Activated CD4-positive, alpha-beta T cell treated with anti-CD3 and anti-CD28 coated beads, Interleukin-2, amount 10 ng/mL, durations not matched to agents 24 days and 14 days (primary cell): ENCODE data around the gene BOD1. TPM values are rescaled to one million over a fixed set of nuclear protein-coding genes. Genes with fewer than 3 reads are reported as not detected.

Experiments
- DNase-seq: peaks from one replicate; pipeline ENCODE4 v3.0.0; 2022
- H3K27ac Mint-ChIP-seq: one replicate; pipeline ENCODE4 v1.8.0; 2022; ENCODE audit warnings: mild to moderate bottlenecking, mixed read lengths
- H3K27me3 Mint-ChIP-seq: one replicate; pipeline ENCODE4 v1.8.0; 2022; ENCODE audit warnings: mixed read lengths
- H3K36me3 Mint-ChIP-seq: one replicate; pipeline ENCODE4 v1.8.0; 2022; ENCODE audit warnings: low read depth, mild to moderate bottlenecking, mixed read lengths
- H3K4me1 Mint-ChIP-seq: one replicate; pipeline ENCODE4 v1.8.0; 2021; ENCODE audit warnings: mixed read lengths
- H3K4me3 Mint-ChIP-seq: one replicate; pipeline ENCODE4 v1.8.0; 2022; ENCODE audit warnings: mild to moderate bottlenecking, moderate library complexity, mixed read lengths
- H3K9me3 Mint-ChIP-seq: one replicate; pipeline ENCODE4 v1.8.0; 2021; ENCODE audit warnings: mixed read lengths
- intact Hi-C: fragments of 100-400 bp; cut with micrococcal nuclease; formaldehyde crosslinking; loops from one replicate; pipeline ENCODE4 v1.15.1; 2023
- total RNA-seq: library from RNA; stranded (reverse); gene quantifications from 2 replicates; pipeline ENCODE4 v1.2.3, GENCODE V29; 2022

Gene BOD1
- total RNA-seq = 31.2 and 32.6 TPM in 2 replicates

DNA sequence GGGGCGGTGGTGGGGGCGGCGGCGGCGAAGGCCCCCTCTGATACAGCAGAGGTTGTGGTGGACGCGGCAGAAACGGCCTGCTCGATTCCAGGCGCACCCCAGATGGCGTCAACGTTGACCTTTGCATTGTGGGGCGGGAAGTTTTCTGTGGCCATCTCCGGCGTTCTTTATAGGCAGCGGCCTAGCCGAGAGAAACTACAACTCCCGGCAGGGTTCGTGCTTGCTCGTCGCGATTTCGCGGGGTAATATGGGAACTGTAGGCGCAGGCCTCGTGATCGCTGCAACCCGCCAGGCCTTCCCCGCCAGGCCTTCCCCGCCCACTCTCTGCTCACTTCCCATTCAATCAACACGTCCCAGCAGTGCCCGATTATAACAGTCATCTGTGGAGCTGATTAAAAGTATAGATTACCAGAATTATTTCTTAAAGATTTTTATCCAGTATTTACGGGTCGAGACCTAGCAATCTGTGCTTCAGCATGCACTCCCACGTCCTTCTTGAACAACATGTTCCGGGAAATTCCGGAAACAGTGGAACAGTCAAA lies at the start of gene BOD1:
Gene BOD1, minus strand, starts transcription at position 74 of the 542 bp plus-strand sequence. CDS start 214 bp downstream, outside the sequence.
- H3K4me1 Mint-ChIP-seq = peaks cover 32% of the 10 kb centered on the region
- H3K27ac Mint-ChIP-seq = peak within 1 kb of the TSS; percentile 95
- peak within 1 kb of the TSS; percentile 95 for H3K4me3 Mint-ChIP-seq
- intact Hi-C loops = loop anchor here (1.0 to 10.0 kb wide), 5 partner anchors 272 to 842 kb away; partner anchors contain the start of genes CPEB4, DUSP1, RPL26L1 and STC2
- DNase-seq = peak; percentile 98
- H3K9me3 Mint-ChIP-seq = no peaks in the 10 kb centered on the region
- H3K36me3 Mint-ChIP-seq = peaks cover 18% of the 10 kb centered on the region
- no peaks in the 10 kb centered on the region for H3K27me3 Mint-ChIP-seq

DNA sequence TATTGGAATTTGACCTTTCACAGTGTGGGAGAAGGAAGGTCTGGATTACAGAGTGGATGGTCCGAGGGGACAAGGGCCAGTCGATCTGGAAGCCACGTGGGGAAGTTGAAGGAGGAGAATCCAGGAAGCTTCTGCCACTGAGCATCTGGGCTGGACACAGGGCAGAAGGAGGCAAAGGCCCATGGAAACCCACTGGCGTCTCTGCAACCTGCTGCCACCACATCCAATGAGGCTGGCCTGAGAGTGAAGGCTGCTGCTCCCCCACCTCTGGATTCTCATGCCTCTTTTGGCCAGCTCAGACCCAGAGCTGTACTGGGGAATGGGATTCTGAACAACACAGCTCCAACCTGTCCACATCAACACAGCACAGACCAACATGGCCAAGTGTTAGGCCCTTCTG lies 48.9 kb upstream of the BOD1 start:
- Mint-ChIP-seq H3K9me3 (no peaks in the 10 kb centered on the region), H3K36me3 (no peaks in the 10 kb centered on the region), H3K4me3 (no peak overlapping the region), H3K27me3 (no peaks in the 10 kb centered on the region), H3K4me1 (no peaks in the 10 kb centered on the region), H3K27ac (no peak overlapping the region)
- intact Hi-C loops = no loop called here
- no peak for DNase-seq

DNA sequence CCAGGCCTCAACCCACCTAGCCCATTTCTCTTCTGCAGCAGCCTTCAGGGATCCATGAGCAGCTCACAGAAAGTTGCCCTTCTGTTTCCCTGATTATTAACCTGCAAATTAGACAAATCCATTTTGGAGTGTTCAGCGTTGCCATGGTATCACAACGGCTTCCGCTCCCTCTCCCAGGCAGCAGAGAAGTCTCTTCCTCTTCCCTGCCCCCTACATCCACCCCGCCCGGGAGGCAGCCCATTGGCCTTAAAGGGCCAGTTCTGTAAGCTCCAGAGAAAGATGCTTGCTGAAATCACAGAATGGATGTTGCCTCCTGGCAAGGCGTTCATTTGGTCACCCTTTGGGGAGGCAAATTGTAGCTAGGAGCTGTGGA lies 47.7 kb upstream of the BOD1 start:
- no peak for DNase-seq
- Mint-ChIP-seq H3K9me3 (no peaks in the 10 kb centered on the region), H3K27ac (no peak overlapping the region), H3K36me3 (no peaks in the 10 kb centered on the region), H3K27me3 (no peaks in the 10 kb centered on the region), H3K4me1 (no peaks in the 10 kb centered on the region), H3K4me3 (no peak overlapping the region)
- intact Hi-C loops = no loop called here

DNA sequence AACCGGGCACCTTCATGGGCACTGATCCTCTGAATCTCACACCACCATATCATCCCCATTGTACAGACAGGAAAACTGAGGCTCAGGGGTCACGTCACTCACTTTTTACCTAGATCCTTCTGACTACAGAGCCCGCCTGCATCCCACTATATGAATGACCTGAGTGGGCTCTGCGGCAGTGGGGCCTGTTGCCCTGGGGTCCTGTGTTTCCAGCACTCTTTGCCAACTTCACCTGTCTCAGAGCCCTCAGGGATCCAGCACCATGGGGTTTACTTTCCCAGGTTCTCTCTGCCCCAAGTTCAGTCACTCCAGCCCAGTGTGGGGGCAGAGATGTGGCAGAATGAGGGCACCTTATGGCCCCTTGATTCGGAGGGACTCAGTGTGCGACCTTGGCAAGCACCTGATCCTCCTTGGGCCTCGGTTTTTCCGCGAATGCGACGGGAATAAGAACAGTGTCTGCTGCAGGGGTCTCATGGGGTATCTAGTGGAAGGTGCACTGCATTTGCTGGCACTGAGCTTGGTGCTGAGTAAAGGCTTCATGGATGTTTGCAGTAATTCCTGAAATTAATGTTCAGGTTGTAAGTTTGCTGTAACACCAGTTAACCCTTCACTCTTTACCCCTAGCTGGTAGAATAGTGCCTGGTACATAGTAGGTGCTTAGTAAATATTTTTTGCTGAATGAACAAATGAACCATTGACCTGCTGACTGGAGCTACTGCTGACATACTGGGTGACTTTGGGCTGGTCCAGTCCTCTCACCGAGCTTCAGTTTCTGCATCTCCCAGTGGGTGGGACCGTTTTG lies 47.1 kb upstream of the BOD1 start:
- no peaks in the 10 kb centered on the region for H3K9me3 Mint-ChIP-seq
- no peaks in the 10 kb centered on the region for H3K36me3 Mint-ChIP-seq
- H3K4me1 Mint-ChIP-seq = no peaks in the 10 kb centered on the region
- H3K4me3 Mint-ChIP-seq = no peak overlapping the region
- no peak overlapping the region for H3K27ac Mint-ChIP-seq
- no peak for DNase-seq
- no peaks in the 10 kb centered on the region for H3K27me3 Mint-ChIP-seq
- intact Hi-C loops = no loop called here

DNA sequence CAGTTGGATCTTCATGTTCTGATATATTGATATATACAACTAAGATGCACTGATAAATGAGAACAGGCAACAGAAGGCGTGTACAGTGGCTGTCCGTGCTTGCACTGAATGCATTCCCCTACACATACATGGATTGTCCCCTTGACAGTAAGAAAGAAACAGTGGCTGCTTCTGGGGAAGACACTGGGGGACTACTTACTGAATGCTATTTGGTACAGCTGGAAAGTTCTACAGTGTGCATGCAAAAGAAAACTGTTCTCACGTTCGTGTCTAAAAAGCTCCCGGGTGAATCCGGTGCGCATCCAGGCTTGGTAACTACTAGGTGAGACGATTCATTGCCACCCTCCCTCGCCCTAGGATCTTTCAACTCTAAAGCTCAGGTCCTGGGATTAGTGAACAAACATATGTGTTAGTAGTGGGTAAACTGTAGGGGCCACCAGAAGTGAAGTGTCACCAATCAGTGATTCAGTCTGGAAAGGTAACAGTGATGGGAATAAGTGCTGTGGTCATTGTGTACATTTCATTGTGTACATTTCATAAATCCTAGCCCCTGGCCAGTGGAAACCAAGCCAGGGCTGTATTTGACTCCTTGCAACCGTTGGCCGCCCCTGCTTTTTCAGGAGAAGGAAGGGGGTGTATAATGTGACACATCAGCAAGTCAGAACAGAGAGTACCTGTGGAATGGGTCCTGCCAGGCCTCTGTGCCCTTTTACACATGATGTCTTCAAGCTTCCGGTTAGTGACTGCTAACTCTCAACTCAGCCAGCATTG lies 46.3 kb upstream of the BOD1 start:
- Mint-ChIP-seq H3K36me3 (no peaks in the 10 kb centered on the region), H3K4me3 (no peak overlapping the region), H3K4me1 (no peaks in the 10 kb centered on the region), H3K27me3 (no peaks in the 10 kb centered on the region), H3K9me3 (no peaks in the 10 kb centered on the region), H3K27ac (no peak overlapping the region)
- intact Hi-C loops = no loop called here
- DNase-seq = no peak

DNA sequence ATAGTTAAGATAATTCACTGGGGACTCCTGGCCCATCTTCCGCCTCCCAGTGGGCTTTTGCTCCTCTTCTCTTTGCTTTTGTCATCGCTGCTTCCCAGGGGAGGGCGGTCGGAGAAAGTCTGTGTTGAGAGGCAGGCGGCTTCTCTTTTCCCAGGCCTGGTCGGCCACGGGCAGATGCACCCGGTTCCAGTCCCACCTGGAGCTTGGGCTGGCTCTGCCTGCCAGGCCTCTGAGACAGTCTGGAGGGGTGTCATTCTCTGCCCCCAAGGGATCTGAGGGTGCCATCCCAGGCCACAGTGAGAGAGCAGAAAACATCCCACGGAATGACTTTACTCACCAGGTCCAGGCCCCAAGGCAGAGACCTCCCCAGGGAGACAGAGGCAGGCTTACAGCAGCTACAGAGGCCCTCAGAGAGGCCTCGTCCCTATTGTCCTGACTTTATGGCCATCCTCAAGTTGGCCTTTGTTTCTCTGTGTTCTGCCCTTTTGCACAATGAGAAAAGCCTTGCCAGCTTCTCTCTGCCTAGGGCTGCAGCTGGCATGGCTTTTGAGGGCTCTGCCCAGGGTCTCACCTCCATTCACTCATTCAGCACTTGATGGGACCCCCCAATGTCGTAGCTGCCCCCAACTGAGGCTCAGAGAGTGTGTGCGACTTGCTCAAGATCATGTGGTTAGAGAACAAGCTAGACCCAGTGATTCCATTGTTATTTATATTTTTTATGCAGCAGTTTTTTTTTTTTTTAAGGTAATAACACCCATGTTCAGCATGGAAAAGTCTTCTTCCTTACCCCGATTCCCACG lies 44.2 kb upstream of the BOD1 start:
- no peak for DNase-seq
- no peak overlapping the region for H3K27ac Mint-ChIP-seq
- H3K4me3 Mint-ChIP-seq = no peak overlapping the region
- intact Hi-C loops = no loop called here
- H3K4me1 Mint-ChIP-seq = no peaks in the 10 kb centered on the region
- H3K9me3 Mint-ChIP-seq = no peaks in the 10 kb centered on the region
- H3K36me3 Mint-ChIP-seq = no peaks in the 10 kb centered on the region
- no peaks in the 10 kb centered on the region for H3K27me3 Mint-ChIP-seq

DNA sequence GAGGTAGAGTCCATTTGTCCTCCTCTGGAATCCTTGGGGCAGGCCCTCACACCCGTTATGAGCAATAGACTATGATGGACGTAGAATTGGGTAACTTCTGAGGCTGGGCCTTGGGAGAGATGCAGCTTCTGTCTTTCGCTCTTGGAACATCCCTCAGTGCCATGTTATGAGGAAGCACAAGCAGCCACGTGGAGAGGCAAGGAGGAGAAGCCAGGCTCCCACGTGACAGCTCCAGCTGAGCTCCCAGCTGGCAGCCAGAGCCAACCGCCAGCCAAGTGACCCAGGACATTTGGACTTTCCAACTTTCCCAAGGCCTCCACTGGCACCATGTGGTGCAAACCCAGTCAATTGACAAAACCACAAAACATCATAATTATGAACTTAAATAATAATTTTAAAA lies 43.0 kb upstream of the BOD1 start:
- Mint-ChIP-seq H3K36me3 (no peaks in the 10 kb centered on the region), H3K27me3 (no peaks in the 10 kb centered on the region), H3K4me1 (no peaks in the 10 kb centered on the region), H3K27ac (no peak overlapping the region), H3K9me3 (no peaks in the 10 kb centered on the region), H3K4me3 (no peak overlapping the region)
- intact Hi-C loops = no loop called here
- no peak for DNase-seq

DNA sequence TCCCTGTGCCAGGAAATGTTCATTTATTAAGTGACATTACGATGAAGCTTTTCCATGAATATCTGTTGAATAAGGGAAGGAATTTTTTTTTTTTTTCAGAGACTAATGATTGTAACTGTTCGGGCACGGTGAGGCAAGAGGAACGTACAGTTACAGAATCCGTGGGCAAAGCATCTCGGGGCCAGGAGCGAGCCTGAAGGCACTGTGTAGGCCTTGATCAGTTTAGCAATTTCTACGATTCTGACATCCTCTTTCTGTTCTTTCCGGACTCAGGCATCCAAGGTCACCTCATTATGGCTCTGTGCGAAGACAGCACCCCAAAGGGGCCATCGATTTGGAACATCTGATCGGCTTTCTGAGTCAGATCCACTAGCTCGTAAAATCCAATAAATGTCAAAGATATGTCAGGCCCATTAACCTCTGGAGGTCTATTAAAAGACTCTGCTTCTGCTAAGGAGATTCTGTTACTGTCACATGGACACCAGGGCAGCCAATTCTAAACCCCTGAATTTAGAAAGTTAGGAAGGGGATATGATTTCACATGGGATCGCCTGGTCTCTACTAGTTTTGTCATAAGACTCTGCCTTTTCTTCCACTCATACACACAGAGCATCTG lies 41.4 kb upstream of the BOD1 start:
- DNase-seq = no peak
- no peaks in the 10 kb centered on the region for H3K4me1 Mint-ChIP-seq
- H3K27me3 Mint-ChIP-seq = no peaks in the 10 kb centered on the region
- no peaks in the 10 kb centered on the region for H3K9me3 Mint-ChIP-seq
- intact Hi-C loops = no loop called here
- no peak overlapping the region for H3K27ac Mint-ChIP-seq
- H3K36me3 Mint-ChIP-seq = no peaks in the 10 kb centered on the region
- H3K4me3 Mint-ChIP-seq = no peak overlapping the region

DNA sequence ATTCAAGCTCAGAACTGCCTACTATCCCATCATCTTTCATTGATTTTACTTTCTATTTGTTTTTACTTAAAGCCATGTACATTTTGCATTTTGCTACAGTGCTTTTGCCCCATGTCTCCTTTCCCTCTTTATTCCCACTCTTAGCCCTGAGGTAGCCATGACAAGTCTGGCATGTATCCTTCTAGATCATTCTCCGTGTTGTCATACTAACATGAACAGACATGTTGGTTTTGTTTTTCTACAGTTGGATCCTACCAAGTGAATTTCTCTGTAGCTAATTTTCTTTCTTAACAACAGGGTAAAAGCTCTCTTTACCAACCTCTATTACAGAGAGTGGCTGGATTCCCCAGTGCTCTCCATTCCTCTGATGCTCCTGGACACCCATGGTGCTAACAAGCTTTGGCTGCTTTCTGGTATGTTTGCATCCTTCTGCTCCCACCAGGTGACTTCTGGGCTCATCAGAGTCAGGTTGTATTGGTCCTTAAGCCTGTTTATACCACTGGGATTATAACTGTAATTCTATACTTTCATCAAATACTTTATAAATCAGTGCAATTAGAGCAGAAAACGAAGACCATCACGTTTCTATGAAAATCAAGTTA lies 38.8 kb upstream of the BOD1 start:
- Mint-ChIP-seq H3K36me3 (no peaks in the 10 kb centered on the region), H3K4me3 (no peak overlapping the region), H3K27me3 (peaks cover 17% of the 10 kb centered on the region), H3K9me3 (peaks cover 3% of the 10 kb centered on the region), H3K4me1 (no peaks in the 10 kb centered on the region), H3K27ac (no peak overlapping the region)
- no peak for DNase-seq
- intact Hi-C loops = no loop called here

DNA sequence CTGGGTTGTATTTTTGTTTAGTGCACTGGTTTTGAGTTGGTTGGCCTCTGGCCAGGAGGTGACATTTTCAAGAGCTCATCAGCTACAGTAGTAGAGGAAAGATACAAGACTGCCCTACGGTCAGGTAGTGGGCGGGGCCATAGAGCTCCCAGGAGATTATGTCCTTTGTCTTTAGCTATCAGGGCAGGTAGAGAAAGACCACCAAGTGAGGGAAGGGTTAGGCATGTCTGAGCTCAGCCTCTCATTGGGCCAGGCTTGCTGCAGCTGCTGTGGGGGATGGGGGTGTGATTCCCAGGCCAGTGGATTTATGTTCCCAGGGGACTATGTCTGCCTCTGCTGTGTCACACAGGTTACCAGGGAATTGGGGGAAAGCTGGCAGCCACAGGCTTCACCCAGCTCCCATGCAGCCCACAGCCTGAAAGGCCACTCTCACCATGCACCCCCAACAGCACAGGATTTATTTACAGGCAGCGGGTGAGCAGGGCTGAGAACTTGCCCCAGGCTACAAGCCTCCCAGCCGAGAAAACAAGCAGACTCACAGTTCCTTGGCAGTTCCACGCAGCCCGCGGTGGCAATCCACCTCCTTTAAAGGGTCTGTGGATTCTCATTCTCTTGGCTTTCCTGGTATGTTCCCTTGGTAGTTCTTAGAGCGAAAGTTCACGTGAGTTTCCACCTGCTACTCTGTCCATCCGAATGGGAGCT lies 37.5 kb upstream of the BOD1 start:
- H3K36me3 Mint-ChIP-seq = no peaks in the 10 kb centered on the region
- peaks cover 3% of the 10 kb centered on the region for H3K9me3 Mint-ChIP-seq
- H3K4me3 Mint-ChIP-seq = no peak overlapping the region
- intact Hi-C loops = no loop called here
- no peak for DNase-seq
- peaks cover 17% of the 10 kb centered on the region for H3K27me3 Mint-ChIP-seq
- no peak overlapping the region for H3K27ac Mint-ChIP-seq
- H3K4me1 Mint-ChIP-seq = no peaks in the 10 kb centered on the region

DNA sequence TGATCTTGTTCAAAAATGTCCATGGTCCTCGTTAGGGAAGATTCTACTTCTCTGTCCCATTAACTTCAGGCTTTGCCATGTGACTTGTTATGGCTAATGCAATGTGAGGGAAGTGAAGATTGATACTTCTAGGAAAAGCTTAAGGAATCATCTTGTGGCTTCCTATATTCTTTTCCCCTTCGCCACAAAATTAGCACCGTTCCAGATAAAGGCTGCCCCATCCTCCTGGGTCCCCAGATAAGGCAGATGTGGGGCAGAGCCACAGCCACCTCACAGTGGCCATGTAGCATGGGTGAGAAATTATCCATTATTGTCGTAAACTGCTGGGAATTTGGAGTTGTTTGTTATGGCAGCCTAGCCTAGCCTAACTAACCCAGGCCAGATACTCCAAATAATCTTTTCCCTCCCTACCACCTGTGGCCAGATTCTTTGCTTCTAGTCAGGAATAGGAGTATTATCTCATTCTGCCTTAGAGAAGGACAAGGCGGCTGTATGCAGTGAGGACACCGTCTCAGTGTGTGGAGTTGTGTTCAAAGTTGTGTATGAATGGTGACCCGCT lies 31.9 kb upstream of the BOD1 start:
- Mint-ChIP-seq H3K27ac (no peak overlapping the region), H3K36me3 (no peaks in the 10 kb centered on the region), H3K4me1 (no peaks in the 10 kb centered on the region), H3K27me3 (peaks cover 20% of the 10 kb centered on the region), H3K9me3 (peaks cover 3% of the 10 kb centered on the region), H3K4me3 (no peak overlapping the region)
- no peak for DNase-seq
- intact Hi-C loops = no loop called here

DNA sequence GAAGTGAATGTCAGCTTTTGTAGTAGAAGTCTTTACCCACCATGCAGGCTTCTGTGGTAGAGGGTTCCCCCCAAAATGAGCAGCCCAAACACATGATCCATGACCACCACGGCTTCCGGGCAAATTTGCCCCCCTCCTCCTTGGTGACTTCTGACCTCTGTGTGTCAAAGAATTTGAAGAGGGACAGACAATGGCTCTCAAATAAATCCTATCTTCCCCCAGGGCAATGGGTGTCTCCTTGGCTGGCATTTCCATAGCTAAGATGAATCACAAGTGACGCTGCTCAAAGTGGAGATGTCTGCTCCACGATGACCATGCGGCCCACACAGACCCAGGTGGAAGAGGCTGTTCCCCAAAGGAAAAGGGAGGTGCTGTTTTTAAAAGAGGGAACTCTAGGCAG lies 30.2 kb upstream of the BOD1 start:
- Mint-ChIP-seq H3K4me3 (no peak overlapping the region), H3K4me1 (no peaks in the 10 kb centered on the region), H3K27me3 (peaks cover 12% of the 10 kb centered on the region), H3K9me3 (no peaks in the 10 kb centered on the region), H3K27ac (no peak overlapping the region), H3K36me3 (no peaks in the 10 kb centered on the region)
- intact Hi-C loops = no loop called here
- no peak for DNase-seq
